Measurements from ENCODE around the gene HIBADH. TPM values are rescaled to one million over a fixed set of nuclear protein-coding genes. Genes with fewer than 3 reads are reported as not detected.

HIBADH gene
- total RNA-seq, 4 donors from 2014 or later = 31.3 to 39.6 (median 33.7) TPM

- no peaks in the 10 kb centered on the region for H3K9me3 ChIP-seq
- no peaks in the 10 kb centered on the region for H3K4me1 ChIP-seq
- H3K4me3 ChIP-seq = no peak overlapping the region
- no peaks in the 10 kb centered on the region for H3K36me3 ChIP-seq
- DNase-seq = no peak
- H3K27ac ChIP-seq = no peak overlapping the region
- no peak for TF ChIP-seq POLR2A (IDR thresholded peaks at IDR 0.05)
- TF ChIP-seq CTCF (IDR thresholded peaks at IDR 0.05) = no peak
- no peaks in the 10 kb centered on the region for H3K27me3 ChIP-seq
Measured at GRCh38 chr7:27590416-27590815, 72.3 kb downstream of the HIBADH start.

GRCh38 chr7:27587429-27587828, 75.3 kb downstream of the HIBADH start:
- no peak overlapping the region for H3K27ac ChIP-seq
- H3K9me3 ChIP-seq = no peaks in the 10 kb centered on the region
- TF ChIP-seq CTCF (IDR thresholded peaks at IDR 0.05) (no peak), POLR2A (IDR thresholded peaks at IDR 0.05) (no peak)
- no peaks in the 10 kb centered on the region for H3K27me3 ChIP-seq
- no peak for DNase-seq
- no peaks in the 10 kb centered on the region for H3K36me3 ChIP-seq
- H3K4me3 ChIP-seq = no peak overlapping the region
- H3K4me1 ChIP-seq = no peaks in the 10 kb centered on the region

- DNase-seq = peak in 2 of 3 donors; percentile 53 to 62
- Histone ChIP-seq H3K36me3 (no peaks in the 10 kb centered on the region), H3K27me3 (no peaks in the 10 kb centered on the region), H3K4me1 (no peaks in the 10 kb centered on the region), H3K4me3 (no peak overlapping the region), H3K9me3 (no peaks in the 10 kb centered on the region), H3K27ac (no peak overlapping the region)
- TF ChIP-seq POLR2A (IDR thresholded peaks at IDR 0.05) (no peak), CTCF (IDR thresholded peaks at IDR 0.05) (no peak)
Measured at GRCh38 chr7:27586825-27587224, 75.9 kb downstream of the HIBADH start.

- Histone ChIP-seq H3K27me3 (no peaks in the 10 kb centered on the region), H3K4me3 (no peak overlapping the region), H3K27ac (no peak overlapping the region), H3K36me3 (no peaks in the 10 kb centered on the region), H3K9me3 (no peaks in the 10 kb centered on the region), H3K4me1 (no peaks in the 10 kb centered on the region)
- no peak for DNase-seq
- no peak for TF ChIP-seq POLR2A (IDR thresholded peaks at IDR 0.05)
- TF ChIP-seq CTCF (IDR thresholded peaks at IDR 0.05) = no peak
Measured at GRCh38 chr7:27585781-27586447, 76.8 kb downstream of the HIBADH start.

- no peaks in the 10 kb centered on the region for H3K36me3 ChIP-seq
- DNase-seq = no peak
- no peak for TF ChIP-seq POLR2A (IDR thresholded peaks at IDR 0.05)
- TF ChIP-seq CTCF (IDR thresholded peaks at IDR 0.05) = no peak
- H3K4me1 ChIP-seq = no peaks in the 10 kb centered on the region
- H3K9me3 ChIP-seq = no peaks in the 10 kb centered on the region
- no peak overlapping the region for H3K27ac ChIP-seq
- H3K27me3 ChIP-seq = no peaks in the 10 kb centered on the region
- no peak overlapping the region for H3K4me3 ChIP-seq
Measured at GRCh38 chr7:27581906-27582305, 80.8 kb downstream of the HIBADH start.

- no peak for DNase-seq
- H3K27ac ChIP-seq = no peak overlapping the region
- no peaks in the 10 kb centered on the region for H3K27me3 ChIP-seq
- no peak for TF ChIP-seq CTCF (IDR thresholded peaks at IDR 0.05)
- no peak for TF ChIP-seq POLR2A (IDR thresholded peaks at IDR 0.05)
- no peaks in the 10 kb centered on the region for H3K36me3 ChIP-seq
- H3K4me3 ChIP-seq = no peak overlapping the region
- H3K9me3 ChIP-seq = no peaks in the 10 kb centered on the region
- H3K4me1 ChIP-seq = no peaks in the 10 kb centered on the region
Measured at GRCh38 chr7:27581119-27581518, 81.6 kb downstream of the HIBADH start.
